IPS DF 19.7 (cell line): ENCODE results near the gene TGFBR3L.
A peak's percentile ranks its signal among the peaks of the same experiment; 100 is the strongest.
"Not testable (repeated sequence)": the region's sequence is repeated elsewhere in the genome, so short reads cannot be mapped to it uniquely, and the experiment has no call there.

Source experiments
- DNase-seq: peaks from one replicate; pipeline ENCODE4 v3.0.0-alpha.2; 2013; ENCODE audit warnings: low read depth, low spot score

Gene TGFBR3L

DNA sequence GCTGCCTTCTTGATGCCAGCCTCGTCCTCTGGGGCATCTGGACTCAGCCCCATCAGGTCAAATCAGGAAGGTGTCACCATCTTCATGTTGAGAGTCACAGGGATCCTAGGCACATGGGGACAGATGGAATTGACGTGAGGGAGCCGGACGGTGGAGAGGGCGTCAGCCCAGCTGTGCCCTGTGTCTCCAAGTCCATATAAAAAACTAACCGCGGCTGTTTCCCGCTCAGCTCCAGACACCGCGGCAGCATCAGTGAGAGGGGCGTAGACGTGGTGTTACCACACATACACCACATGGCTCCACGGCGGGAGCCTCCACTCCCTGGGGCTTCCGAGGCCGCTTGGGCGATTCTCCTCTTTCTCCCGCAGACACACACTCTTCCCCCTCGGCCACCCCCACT, 34.8 kb upstream of the TGFBR3L start:
- no peak for DNase-seq

DNA sequence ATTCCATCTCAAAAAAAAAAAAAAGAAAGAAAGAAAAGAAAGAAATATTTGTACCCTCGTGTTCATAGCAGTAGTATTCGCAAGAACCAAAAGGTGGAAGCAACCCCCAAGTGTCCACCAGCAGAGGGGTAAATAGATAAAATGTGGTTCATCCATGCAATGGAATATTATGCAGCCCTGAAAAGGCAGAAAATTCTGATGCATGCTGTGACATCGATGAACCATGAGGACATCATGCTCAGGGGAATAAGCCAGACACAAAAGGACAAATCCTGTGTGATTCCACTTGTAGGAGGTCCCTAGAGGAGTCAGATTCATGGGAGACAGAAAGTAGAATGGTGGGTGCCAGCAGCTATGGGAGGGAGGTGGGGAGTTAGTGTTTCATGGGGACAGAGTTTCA, 32.7 kb upstream of the TGFBR3L start:
- no peak for DNase-seq

DNA sequence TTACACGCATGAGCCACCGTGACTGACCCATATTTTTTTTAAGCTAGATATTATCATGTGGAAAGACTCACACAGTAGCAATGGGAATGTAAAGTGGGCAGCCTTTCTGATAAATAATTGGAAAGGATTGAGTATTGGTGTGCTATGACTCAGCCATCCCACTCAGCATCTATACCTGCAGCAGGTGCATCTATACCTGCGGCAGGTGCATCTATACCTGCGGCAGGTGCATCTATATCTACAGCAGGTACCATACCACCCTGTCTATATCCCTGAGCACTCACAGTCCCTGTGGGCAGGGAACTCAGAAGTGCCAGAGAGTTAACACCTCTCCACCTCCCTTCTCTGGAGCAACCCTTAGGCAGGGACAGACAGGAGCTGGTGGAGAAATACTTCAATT, 31.5 kb upstream of the TGFBR3L start:
- DNase-seq, result no peak

DNA sequence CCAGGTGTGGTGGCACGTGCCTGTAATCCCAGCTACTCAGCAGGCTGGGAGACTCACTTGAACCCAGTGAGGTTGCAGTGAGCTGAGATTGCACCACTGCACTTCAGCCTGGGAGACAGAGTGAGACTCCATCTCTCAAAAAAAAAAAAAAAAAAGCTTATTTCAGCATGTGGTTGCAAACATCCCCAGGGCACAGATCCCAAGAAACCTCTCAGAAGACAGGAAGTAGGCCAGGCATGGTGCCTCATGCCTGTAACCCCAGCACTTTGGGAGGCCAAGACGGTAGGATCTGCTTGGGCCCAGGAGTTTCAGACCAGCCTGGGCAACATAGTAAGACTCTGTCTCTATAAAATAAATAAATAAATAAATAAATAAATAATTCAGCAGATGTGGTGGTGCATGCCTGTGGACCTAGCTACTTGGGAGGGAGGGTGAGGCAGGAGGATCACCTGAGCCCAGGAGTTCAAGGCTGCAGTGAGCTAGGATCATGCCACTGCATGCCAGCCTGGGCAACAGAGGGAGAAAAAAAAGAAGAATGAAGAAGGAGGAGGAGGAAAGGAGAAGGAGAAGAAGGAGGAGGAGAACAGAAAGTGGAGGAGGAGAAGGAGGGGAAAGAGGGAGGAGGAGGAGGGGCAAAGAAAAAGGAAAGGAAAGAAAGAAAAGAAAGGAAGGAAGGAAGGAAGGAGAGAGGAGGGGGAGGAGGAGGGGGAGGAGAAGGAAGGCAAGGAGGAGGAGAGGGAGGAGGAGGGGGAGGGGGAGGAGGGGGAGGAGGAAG, 30.6 kb upstream of the TGFBR3L start:
- no peak for DNase-seq

DNA sequence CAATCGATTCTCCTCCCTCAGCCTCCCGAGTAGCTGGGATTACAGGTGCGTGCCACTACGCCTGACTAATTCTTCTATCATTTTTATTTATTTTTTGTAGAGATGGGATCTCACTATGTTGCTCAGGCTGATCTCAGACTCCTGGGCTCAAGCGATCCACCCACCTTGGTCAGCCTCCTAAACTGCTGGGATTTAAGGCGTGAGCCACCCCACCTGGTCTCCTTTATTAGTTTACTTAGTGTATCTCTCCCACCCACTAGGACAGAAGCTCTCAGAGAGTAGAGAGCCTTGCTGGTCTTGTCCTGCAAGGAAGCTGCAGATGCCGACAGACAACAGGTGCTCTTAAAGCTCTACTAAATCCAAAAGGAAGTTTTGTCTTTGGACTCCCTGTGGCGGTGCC, 28.8 kb upstream of the TGFBR3L start:
- no peak for DNase-seq

DNA sequence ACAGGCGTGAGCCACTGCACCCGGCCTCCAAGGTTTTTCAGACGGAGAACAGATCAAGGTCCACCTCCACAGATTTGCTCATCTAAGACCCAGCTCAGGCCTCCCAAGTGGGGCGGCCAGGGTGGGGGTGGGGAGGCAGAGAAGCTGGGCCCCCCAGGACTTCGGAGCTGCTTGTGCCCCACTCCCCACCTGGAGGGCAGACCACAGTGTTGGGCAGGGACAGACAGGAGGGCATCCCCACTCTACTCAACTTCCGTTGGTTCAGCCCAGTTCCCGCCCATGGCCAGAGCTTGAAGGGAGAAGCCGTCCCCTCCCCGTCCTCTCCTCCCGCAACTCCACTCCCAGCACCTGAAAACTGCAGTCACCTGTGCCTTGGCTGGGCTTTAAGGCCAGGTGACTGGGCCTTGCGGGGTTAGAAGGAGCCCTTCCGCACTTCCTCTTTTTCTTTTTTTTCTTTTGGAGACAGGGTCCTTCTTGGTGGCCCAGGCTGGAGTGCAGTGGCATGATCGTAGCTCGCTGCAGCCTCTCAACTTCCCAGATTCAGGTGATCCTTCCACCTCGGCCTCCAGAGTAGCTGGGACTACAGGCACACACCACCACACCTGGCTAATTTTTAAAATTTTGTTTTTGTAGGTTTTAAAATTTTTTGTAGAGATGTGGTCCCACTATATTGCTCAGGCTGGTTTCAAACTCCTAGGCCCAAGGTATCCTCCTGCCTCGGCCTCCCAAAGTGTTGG, 27.1 kb upstream of the TGFBR3L start:
- DNase-seq, result no peak

DNA sequence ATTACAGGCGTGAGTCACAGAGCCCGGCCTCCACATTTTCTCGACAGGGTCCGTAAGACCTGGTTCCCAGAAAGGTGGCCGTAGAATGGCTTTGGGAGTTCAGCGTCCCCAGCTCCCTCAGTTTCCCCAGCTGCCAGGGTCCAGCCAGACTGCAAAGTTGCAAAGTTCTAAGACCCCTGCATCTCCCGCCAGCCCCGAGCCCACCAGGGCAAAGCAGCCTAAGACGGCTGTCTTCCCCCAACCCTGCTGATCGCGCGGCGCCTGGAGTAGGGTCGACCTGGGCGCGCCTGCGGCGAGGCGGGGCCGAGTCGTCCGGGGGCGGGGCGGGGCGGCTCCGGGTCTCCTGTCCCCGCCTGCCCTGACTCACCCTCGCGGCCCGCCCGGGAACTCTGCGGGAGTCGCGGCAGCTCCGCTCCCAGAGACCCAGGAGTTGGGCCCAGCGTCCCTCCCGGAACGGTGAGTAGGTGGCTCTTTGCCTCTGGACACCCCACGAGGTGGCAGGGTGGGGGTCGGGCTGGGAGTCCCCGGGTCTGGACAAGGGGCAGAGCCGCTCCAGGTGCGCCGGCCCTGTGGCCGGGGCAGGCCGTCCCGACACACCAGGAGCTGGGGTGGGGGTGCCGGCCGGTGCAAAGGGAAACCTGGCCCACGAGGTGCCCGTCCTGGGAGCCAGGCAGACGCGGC, 26.3 kb upstream of the TGFBR3L start, which contains the start of gene LRRC8E:
Gene LRRC8E (plus strand): TSS at position 366 of the 681 bp plus-strand sequence. CDS start 7,094 bp downstream, outside the sequence.
- DNase-seq, result no peak

DNA sequence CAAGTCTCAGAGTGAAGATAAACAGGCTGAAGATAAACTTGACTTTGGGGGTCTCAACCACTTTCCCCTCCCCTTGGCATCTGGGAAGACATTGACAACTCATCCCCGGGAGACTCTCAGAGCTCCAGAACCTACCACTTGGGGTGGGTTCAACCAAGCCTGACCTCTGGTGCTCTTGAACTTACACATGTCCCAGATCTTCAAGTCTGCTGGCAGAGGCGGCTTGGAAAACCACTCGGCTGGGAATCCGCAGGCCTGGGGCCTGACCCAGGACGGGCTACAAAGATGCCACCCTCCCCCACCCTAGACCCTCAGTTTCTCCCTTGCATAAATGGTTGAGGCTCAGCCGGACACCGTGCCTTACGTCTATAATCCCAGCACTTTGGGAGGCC, 25.8 kb upstream of the TGFBR3L start:
- DNase-seq, result no peak

DNA sequence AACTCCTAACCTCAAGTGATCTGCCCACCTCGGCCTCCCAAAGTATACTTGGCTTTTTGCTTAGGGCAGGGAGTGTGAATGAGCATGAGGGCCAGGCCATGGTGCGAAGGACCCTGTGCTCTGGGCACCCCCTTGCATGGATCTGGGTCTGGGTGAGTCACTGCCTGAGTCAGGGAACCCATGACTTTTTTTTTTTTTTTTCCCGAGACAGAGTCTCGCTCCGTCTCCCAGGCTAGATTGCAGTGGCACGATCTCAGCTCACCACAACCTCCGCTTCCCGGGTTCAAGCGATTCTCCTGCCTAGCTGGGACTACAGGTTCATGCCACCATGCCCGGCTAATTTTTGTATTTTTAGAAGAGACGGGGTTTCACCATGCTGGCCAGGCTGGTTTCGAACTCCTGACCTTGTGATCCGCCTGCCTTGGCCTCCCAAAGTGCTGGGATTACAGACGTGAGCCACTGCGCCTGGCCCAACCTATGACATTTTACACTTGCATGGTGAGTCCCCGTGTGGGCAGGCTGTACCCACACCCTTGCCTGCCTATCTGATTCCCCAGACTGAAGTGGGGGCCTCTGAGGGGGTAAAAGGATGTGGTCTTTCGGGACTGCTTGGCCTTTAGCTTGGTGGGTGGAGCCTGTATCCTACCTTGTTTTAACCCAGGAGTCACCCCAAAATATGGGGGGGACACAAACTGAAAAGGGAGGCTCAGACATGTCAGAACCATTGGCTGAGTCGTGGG, 21.1 kb upstream of the TGFBR3L start:
- not testable (repeated sequence) for DNase-seq

DNA sequence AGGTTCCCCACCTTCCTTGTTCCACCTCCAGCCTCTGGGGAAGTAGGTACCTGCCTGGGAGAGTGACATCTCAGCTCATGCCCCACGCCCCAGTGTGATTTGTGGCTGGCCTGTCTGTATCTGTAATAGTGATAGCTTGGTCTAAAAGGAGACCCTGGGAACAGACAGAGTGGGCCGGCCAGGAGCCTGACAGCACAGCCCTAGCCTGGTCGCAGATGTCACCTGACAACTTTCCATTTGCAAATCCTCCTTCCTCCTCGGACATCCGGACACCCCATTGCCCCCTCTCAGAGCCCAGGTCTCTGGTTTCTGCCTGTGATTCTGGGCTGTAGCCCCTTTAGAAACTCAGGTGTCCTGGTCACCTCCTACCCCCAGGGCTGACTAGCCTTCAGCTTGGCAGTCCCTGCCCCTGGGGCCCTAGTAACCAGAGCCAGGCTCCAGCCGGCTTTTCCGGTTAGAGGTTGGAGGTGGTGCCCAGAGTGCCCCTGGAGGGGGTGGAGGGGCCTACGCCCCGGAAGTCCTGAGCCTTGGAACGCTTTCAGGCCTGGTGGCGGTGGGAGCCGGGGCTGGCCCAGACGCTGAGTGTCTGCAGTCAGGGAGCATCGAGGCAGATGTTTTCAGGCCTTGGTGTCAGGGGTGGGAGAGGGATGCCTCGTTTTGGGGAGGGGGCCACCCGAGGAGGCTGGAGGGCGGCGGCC, 19.9 kb upstream of the TGFBR3L start:
- DNase-seq, result no peak

DNA sequence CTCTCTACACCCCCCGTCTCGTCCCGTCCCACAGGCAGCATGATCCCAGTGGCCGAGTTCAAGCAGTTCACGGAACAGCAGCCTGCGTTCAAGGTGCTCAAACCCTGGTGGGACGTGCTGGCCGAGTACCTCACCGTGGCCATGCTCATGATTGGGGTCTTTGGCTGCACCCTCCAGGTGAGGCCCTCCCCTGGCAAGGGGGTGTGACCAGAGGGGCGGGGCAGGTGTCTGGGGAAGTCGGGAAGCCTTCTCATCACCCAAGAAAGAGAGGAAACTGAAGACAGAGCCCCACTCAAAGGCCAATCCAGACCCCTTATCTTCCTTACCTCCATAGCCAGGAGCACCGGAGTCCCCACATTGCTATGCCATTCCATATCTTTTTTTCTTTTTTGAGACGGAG, 19.1 kb upstream of the TGFBR3L start:
- DNase-seq, result no peak

DNA sequence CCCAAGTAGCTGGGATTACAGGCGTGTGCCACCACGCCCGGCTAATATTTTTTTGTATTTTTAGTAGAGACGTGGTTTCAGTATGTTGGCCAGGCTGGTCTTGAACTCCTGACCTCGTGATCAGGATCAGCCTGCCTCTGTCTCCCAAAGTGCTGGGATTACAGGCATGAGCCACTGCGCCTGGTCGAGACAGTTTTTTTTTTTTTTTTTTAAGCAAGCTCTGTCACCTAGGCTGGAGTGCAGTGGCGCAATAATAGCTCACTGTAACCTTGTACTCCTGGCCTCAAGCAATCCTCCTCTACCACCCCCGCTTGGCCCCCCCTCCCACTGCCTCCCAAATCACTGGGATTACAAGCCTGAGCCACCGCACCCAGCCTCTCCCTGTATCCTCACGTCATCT, 17.3 kb upstream of the TGFBR3L start:
- no peak for DNase-seq

DNA sequence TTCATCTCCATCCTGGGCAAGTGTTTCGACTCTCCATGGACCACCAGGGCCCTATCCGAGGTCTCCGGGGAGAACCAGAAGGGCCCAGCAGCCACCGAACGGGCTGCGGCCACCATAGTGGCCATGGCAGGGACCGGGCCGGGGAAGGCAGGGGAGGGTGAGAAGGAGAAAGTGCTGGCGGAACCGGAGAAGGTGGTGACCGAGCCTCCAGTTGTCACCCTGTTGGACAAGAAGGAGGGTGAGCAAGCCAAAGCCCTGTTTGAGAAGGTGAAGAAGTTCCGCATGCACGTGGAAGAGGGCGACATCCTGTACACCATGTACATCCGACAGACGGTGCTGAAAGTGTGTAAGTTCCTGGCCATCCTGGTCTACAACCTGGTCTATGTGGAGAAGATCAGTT, 15.7 kb upstream of the TGFBR3L start:
- DNase-seq, result no peak

DNA sequence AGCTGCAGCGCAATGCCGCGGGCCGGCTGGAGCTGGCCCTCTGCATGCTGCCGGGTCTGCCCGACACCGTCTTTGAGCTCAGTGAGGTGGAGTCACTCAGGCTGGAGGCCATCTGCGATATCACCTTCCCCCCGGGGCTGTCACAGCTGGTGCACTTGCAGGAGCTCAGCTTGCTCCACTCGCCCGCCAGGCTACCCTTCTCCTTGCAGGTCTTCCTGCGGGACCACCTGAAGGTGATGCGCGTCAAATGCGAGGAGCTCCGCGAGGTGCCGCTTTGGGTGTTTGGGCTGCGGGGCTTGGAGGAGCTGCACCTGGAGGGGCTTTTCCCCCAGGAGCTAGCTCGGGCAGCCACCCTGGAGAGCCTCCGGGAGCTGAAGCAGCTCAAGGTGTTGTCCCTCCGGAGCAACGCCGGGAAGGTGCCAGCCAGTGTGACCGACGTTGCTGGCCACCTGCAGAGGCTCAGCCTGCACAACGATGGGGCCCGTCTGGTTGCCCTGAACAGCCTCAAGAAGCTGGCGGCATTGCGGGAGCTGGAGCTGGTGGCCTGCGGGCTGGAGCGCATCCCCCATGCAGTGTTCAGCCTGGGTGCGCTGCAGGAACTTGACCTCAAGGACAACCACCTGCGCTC, 14.8 kb upstream of the TGFBR3L start:
- no peak for DNase-seq

DNA sequence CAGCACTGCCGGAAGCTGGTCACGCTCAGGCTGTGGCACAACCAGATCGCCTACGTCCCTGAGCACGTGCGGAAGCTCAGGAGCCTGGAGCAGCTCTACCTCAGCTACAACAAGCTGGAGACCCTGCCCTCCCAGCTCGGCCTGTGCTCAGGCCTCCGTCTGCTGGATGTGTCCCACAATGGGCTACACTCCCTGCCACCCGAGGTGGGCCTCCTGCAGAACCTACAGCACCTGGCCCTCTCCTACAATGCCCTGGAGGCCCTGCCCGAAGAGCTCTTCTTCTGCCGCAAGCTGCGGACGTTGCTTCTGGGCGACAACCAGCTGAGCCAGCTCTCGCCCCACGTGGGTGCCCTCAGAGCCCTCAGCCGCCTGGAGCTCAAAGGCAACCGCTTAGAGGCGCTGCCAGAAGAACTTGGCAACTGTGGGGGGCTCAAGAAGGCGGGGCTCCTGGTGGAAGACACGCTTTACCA, 14.2 kb upstream of the TGFBR3L start:
- no peak for DNase-seq

DNA sequence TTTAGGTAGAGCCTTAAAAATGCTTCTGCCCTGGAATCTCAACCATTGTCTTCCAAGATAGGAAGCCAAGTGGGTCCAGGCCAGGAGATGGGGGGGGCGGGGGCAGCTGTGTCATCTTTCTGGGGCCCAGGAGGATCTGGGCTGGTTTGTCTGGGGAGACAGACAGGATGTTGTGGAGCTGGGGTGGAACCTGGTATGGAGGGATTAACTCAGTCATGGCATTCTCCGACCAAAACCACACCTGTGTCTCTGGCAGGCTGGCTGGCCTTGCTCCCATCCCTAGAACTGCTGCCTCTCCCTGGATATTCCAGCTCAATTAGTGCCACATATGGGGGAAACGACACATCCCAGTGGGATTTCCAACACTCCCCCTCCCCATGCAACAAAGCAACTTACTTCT, 13.7 kb upstream of the TGFBR3L start:
- no peak for DNase-seq

DNA sequence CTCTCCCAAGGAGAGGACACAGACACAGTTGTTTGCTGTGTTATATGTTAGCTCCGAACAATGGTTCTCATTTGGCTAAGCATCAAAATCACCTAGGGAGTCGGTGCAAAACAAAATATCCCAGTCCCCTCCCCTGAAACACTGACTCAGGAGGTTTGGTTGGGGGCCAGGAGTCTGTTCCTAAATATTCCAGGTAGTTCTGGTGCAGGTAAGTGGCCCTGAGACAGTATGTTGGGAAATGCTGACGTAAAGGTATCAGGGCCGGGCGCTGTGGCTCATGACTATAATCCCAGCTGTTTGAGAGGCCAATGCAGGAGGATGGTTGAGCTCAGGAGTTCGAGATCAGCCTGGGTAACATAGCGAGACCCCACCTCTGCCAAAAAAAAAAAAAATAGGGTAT, 13.3 kb upstream of the TGFBR3L start:
- no peak for DNase-seq

DNA sequence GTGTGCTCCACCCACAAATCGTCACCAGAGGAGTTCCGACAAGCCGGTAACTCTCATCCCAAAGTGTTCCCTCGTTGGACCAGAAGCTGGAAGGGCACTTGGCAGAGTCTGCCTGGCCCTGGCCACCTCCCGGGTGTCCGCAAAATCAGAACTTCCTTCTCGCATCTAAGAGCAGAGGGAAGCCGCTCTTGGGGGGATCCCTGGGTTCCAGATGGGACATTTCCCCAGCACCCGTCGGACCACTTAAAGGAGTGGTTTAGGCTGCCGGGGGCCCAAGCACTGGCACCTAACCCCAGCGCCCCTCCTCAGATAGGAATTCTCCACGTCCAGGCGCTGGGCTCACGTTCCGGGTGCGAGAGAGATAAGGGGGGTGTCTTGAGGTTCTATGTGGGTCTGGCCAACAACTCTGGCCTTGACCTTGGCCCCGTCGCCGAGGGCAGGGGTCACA, 11.8 kb upstream of the TGFBR3L start:
- DNase-seq, result no peak

DNA sequence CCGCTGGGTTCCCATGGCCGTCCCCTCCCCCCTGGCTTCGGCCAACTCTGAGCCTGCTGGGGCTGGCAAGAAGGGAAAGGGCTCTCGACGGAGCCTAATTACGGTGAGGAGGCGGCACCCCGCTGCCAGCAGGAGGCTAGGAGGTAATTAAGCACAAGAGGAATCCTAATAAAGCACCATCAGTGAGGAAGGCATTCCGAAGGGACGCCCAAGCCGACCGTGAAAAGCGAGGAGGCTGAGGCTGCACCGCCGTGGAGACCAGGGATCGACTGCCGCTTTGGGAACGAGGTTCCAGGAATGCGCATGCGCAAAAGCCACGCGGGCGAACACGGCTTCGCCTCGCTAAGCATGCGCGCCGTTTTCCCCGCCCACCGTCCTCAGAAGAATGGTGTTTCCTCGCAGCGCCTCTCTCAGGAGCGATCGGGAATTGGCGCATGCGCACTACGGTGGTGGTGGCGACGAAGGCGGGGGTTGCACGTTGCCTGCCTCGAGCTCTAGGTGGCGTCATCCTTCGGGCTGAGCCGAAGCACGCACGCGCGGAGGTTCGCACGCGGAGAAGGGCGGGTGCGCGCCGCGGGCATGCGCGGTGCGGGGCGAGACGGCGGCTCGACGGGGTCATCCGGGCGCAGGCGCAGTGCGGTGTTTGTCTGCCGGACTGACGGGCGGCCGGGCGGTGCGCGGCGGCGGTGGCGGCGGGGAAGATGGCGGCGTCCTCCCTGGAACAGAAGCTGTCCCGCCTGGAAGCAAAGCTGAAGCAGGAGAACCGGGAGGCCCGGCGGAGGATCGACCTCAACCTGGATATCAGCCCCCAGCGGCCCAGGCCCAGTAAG, 11.2 kb upstream of the TGFBR3L start, which contains the start of gene MAP2K7:
Gene MAP2K7 (plus strand): TSS at position 634 of the 830 bp plus-strand sequence. CDS start 68 bp downstream, at position 702.
- DNase-seq, result peak; percentile 95
